Urothelium cell line (cell line): ENCODE measurements around the gene RGPD4.
"Not testable (repeated sequence)": the region's sequence is repeated elsewhere in the genome, so short reads cannot be mapped to it uniquely, and the experiment has no call there.

Source experiments
- DNase-seq: peaks from one replicate; pipeline ENCODE4 v3.0.0; 2011; ENCODE audit warnings: low spot score, mixed read lengths
- FAIRE-seq: peaks from 2 replicates; lab custom pipeline; 2011; peaks lifted over from hg19 to GRCh38; lab: Jason Lieb, UNC

Gene RGPD4

GRCh38 chr2:107916696-107917370, 90.1 kb downstream of the RGPD4 start:
- not testable (repeated sequence) for FAIRE-seq, DNase-seq

DNA sequence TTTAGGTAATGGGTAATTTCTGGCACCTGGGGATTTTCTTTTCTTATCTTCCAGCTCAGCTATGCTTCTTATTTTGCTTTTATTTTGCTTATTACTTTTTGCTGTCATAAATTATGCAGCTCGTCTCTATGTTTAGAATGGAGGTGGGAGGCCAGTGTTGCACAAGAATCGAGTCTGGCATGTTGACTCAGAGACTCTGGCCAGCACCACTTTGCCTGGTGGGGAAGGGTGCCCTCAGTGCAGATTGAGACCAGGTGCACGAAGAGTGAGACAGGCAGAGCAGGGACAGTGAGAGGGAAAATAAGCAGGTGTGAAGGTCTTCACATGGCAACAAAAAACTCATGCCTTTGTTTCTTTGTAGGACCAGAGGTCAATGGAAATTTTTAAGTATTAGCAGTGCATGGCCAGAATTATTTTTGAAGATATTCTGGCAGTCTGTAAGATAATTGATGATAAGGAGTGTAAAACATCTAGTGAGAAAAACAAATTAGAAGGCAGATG, 100.4 kb downstream of the RGPD4 start:
- no peak for FAIRE-seq
- DNase-seq: no peak

GRCh38 chr2:107931412-107931811, 104.7 kb downstream of the RGPD4 start:
- DNase-seq (no peak), FAIRE-seq (no peak)

GRCh38 chr2:107932488-107932887, 105.8 kb downstream of the RGPD4 start:
- DNase-seq: peak; percentile 34

GRCh38 chr2:107932979-107933378, 106.3 kb downstream of the RGPD4 start:
- peak; percentile 18 for DNase-seq
- FAIRE-seq: no peak

More at GRCh38 chr2:107932488-107932887, 105.8 kb downstream of the RGPD4 start:
- no peak for FAIRE-seq

- FAIRE-seq (no peak), DNase-seq (peak; percentile 25)
Observed at GRCh38 chr2:107936433-107937359, 110.0 kb downstream of the RGPD4 start.
